H1 (cell line): ENCODE measurements around the gene MAPKAPK2.

ENCODE experiments used
- BACH1 ChIP-seq: IDR thresholded peaks from 2 replicates; pipeline ENCODE4 v1.6.1; 2012; ENCODE audit warnings: low read length, improper control_type of control experiment
- CHD1 ChIP-seq: IDR thresholded peaks from 2 replicates; pipeline ENCODE4 v1.6.1; 2012; ENCODE audit warnings: low read depth, low read length, improper control_type of control experiment
- CHD2 ChIP-seq: IDR thresholded peaks from 2 replicates; pipeline ENCODE4 v1.6.1; 2012; ENCODE audit warnings: low read length, improper control_type of control experiment
- CREB1 ChIP-seq: IDR thresholded peaks from 2 replicates; pipeline ENCODE4 v1.6.1; 2012; ENCODE audit warnings: inconsistent platforms
- EP300 ChIP-seq, 2 experiments: IDR thresholded peaks; 1 replicate in 1 of 2; 2 replicates in 1 of 2; pipeline ENCODE4 v1.6.1; 2011 to 2012; ENCODE audit warnings: low read depth in 2 of 2, low read length in 2 of 2, mild to moderate bottlenecking in 2 of 2, borderline replicate concordance in 1 of 2, inconsistent platforms in 1 of 2, moderate library complexity in 1 of 2
- POLR2AphosphoS5 ChIP-seq: IDR thresholded peaks from 2 replicates; pipeline ENCODE4 v1.6.1; 2011; ENCODE audit warnings: low read depth, low read length
- RAD21 ChIP-seq, 2 experiments: IDR thresholded peaks in 1 of 2; conservative IDR thresholded peaks in 1 of 2; 2 replicates each; pipeline ENCODE4 v1.6.1; 2011; ENCODE audit warnings: low read depth in 2 of 2, low read length in 2 of 2, improper control_type of control experiment in 1 of 2, inconsistent platforms in 1 of 2, mild to moderate bottlenecking in 1 of 2, moderate library complexity in 1 of 2
- RNF2 ChIP-seq: fragments of 200-900, 300-1000 bp; sonication (generic); IDR thresholded peaks from 2 replicates; pipeline ENCODE4 v1.7.1; 2016; ENCODE audit warnings: borderline replicate concordance, low read depth, mild to moderate bottlenecking, antibody characterized with exemption, low read length; ENCODE audit not compliant: poor library complexity, severe bottlenecking; ENCODE audit errors: missing control alignments
- TAF1 ChIP-seq: IDR thresholded peaks from 2 replicates; pipeline ENCODE4 v1.6.1; 2011; ENCODE audit warnings: mild to moderate bottlenecking, low read depth, low read length
- YY1 ChIP-seq: IDR thresholded peaks from 2 replicates; pipeline ENCODE4 v1.6.1; 2011; ENCODE audit warnings: low read depth, mild to moderate bottlenecking, low read length
- TF ChIP-seq, protein P1 (sequence below), 3 experiments: IDR thresholded peaks; 1 replicate in 2 of 3; 2 replicates in 1 of 3; pipeline versions ENCODE4 v1.5.1 to v1.6.1; 2011; ENCODE audit warnings: low read length in 3 of 3, mild to moderate bottlenecking in 3 of 3, inconsistent platforms in 2 of 3, low read depth in 1 of 3, moderate library complexity in 1 of 3; ENCODE audit not compliant: insufficient read depth in 1 of 3; ENCODE audit errors: control extremely low read depth in 1 of 3

DNA sequence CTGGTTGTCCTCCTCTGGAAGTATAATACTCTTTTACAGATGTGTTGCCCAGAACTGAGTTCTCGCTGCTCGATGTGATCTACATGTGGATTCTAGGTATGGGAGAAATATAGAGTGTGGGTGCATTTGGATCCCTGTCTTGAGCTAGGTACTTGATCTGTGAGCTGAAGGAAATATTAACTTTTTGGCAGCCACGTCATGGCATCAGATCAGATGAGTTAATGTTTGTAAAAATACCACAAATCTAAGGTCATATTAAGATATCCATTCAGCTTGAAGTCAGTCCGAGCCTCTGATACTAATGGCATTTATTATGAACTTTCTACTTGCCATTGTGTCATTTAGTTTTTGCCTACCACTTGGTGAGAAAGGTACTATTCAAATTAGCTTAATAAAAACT lies 24.6 kb downstream of the MAPKAPK2 start:
- TF ChIP-seq CHD1 (no peak), CHD2 (no peak), RAD21 (IDR thresholded peaks at IDR 0.05 in 1 of 2, conservative IDR thresholded peaks at IDR 0.05 in 1 of 2; ENCODE audit: low read depth in 2 of 2, low read length in 2 of 2) (no peak), YY1 (no peak), EP300 (IDR thresholded peaks at IDR 0.05; ENCODE audit: borderline replicate concordance in 1 of 2, low read depth in 2 of 2, low read length in 2 of 2) (no peak), TAF1 (no peak), POLR2AphosphoS5 (no peak), RNF2 (no peak), BACH1 (no peak), CREB1 (no peak)
- TF ChIP-seq, protein P1, sequence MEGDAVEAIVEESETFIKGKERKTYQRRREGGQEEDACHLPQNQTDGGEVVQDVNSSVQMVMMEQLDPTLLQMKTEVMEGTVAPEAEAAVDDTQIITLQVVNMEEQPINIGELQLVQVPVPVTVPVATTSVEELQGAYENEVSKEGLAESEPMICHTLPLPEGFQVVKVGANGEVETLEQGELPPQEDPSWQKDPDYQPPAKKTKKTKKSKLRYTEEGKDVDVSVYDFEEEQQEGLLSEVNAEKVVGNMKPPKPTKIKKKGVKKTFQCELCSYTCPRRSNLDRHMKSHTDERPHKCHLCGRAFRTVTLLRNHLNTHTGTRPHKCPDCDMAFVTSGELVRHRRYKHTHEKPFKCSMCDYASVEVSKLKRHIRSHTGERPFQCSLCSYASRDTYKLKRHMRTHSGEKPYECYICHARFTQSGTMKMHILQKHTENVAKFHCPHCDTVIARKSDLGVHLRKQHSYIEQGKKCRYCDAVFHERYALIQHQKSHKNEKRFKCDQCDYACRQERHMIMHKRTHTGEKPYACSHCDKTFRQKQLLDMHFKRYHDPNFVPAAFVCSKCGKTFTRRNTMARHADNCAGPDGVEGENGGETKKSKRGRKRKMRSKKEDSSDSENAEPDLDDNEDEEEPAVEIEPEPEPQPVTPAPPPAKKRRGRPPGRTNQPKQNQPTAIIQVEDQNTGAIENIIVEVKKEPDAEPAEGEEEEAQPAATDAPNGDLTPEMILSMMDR (IDR thresholded peaks at IDR 0.05; ENCODE audit: control extremely low read depth in 1 of 3, insufficient read depth in 1 of 3, low read depth in 1 of 3, low read length in 3 of 3): no peak
